Caco-2 (cell line): Measurements from ENCODE around the gene MAD1L1. TPM values are rescaled to one million over a fixed set of nuclear protein-coding genes. Genes with fewer than 3 reads are reported as not detected.

ENCODE experiments used
- BruUV-seq: library from RNA; stranded (reverse); fragments of 400-500 nt; replicated peaks from 2 replicates; lab custom pipeline; 2021; lab: Mats Ljungman, UMichigan
- CTCF ChIA-PET: fragments of 300-600 bp; sonication (Branson Sonifier 250); formaldehyde crosslinking; loops from one replicate; lab custom pipeline; 2022; ENCODE audit warnings: antibody characterized with exemption; lab: Charles Lee
- POLR2A ChIA-PET: fragments of 300-600 bp; sonication (Branson Sonifier 250); formaldehyde crosslinking; loops from one replicate; lab custom pipeline; 2022; ENCODE audit warnings: antibody characterized with exemption; lab: Charles Lee
- DNase-seq, 2 experiments: peaks; one replicate each; pipeline versions ENCODE4 v3.0.0 to v3.0.0-alpha.2; 2020 to 2022
- H3K27me3 ChIP-seq: replicated peaks from 2 replicates; pipeline ENCODE4 v1.6.0; 2011; ENCODE audit warnings: low read length; ENCODE audit not compliant: control insufficient read depth, insufficient read depth
- H3K36me3 ChIP-seq: 2 replicates; pipeline ENCODE4 v1.5.1; 2011; ENCODE audit warnings: low read length; ENCODE audit not compliant: control insufficient read depth, insufficient read depth
- H3K4me1 ChIP-seq: fragments of 250-450 bp; sonication (Bioruptor Pico); 2 replicates; pipeline ENCODE4 v1.5.1; 2020; ENCODE audit warnings: mild to moderate bottlenecking
- H3K4me3 ChIP-seq: 2 replicates; pipeline ENCODE4 v1.5.1; 2011; ENCODE audit warnings: low read depth, mild to moderate bottlenecking, control low read depth, low read length
- H3K9me3 ChIP-seq: fragments of 250-450 bp; sonication (Bioruptor Pico); 2 replicates; pipeline ENCODE4 v1.5.1; 2020; ENCODE audit warnings: mild to moderate bottlenecking, moderate library complexity
- H3K27ac Mint-ChIP-seq: one replicate; pipeline ENCODE4 v1.8.0; 2022; ENCODE audit warnings: mixed read lengths; ENCODE audit not compliant: unreplicated experiment
- H3K27me3 Mint-ChIP-seq: one replicate; pipeline ENCODE4 v1.8.0; 2022; ENCODE audit warnings: mixed read lengths; ENCODE audit not compliant: insufficient read depth, unreplicated experiment
- H3K36me3 Mint-ChIP-seq: one replicate; pipeline ENCODE4 v1.8.0; 2022; ENCODE audit warnings: mild to moderate bottlenecking, mixed read lengths; ENCODE audit not compliant: insufficient read depth, unreplicated experiment
- H3K4me1 Mint-ChIP-seq: one replicate; pipeline ENCODE4 v1.8.0; 2022; ENCODE audit warnings: low read depth, mixed read lengths; ENCODE audit not compliant: unreplicated experiment
- H3K4me3 Mint-ChIP-seq: one replicate; pipeline ENCODE4 v1.8.0; 2022; ENCODE audit warnings: mild to moderate bottlenecking, moderate library complexity, mixed read lengths; ENCODE audit not compliant: unreplicated experiment
- H3K9me3 Mint-ChIP-seq: one replicate; pipeline ENCODE4 v1.8.0; 2022; ENCODE audit warnings: mixed read lengths; ENCODE audit not compliant: unreplicated experiment
- CTCF ChIP-seq, 2 experiments: fragments of 200-600 bp in 1 of 2; IDR thresholded peaks; 1 replicate in 1 of 2; 2 replicates in 1 of 2; pipeline versions ENCODE4 v1.5.1 to v1.8.0; 2011 to 2022; ENCODE audit warnings: antibody characterized with exemption in 1 of 2, control low read depth in 1 of 2, inconsistent platforms in 1 of 2, low read depth in 1 of 2, low read length in 1 of 2, mild to moderate bottlenecking in 1 of 2, moderate library complexity in 1 of 2; ENCODE audit not compliant: insufficient read depth in 1 of 2, severe bottlenecking in 1 of 2, unreplicated experiment in 1 of 2
- intact Hi-C: fragments of 100-400 bp; cut with micrococcal nuclease; formaldehyde crosslinking; loops from one replicate; pipeline ENCODE4 v1.10.0; 2022; ENCODE audit not compliant: unreplicated experiment
- total RNA-seq: library from RNA; stranded (reverse); gene quantifications from 2 replicates; pipeline ENCODE4 v1.2.3, GENCODE V29; 2022

Gene MAD1L1
- total RNA-seq, 1 experiment from 2014 or later, result 58.6 TPM

- intact Hi-C loops, result no loop called here
- ChIA-PET CTCF (interaction anchor here (0.5 kb wide), 1 partner anchor 199 kb away, joined by 4 read pairs; no protein-coding TSS in a partner anchor), POLR2A (no interaction called here)
- Mint-ChIP-seq H3K4me1 (no peaks in the 10 kb centered on the region), H3K27ac (no peak overlapping the region), H3K27me3 (no peaks in the 10 kb centered on the region), H3K9me3 (no peaks in the 10 kb centered on the region), H3K4me3 (no peak overlapping the region), H3K36me3 (peaks cover 40% of the 10 kb centered on the region)
- Histone ChIP-seq H3K9me3 (no peaks in the 10 kb centered on the region), H3K27me3 (no peaks in the 10 kb centered on the region), H3K4me1 (peaks cover 16% of the 10 kb centered on the region), H3K36me3 (peaks cover 2% of the 10 kb centered on the region; the same call in 1 of the 2 replicates), H3K4me3 (no peak overlapping the region)
- BruUV-seq, result no TSS peak
- no peak for DNase-seq
- no peak for TF ChIP-seq CTCF (IDR thresholded peaks at IDR 0.05; ENCODE audit: insufficient read depth in 1 of 2, low read depth in 1 of 2, low read length in 1 of 2, severe bottlenecking in 1 of 2, unreplicated experiment in 1 of 2)
Observed at GRCh38 chr7:2109936-2110609, 122.7 kb downstream of the MAD1L1 start.

- CTCF ChIA-PET, result no interaction called here
- H3K27me3 ChIP-seq, result no peaks in the 10 kb centered on the region
- H3K4me1 Mint-ChIP-seq, result no peaks in the 10 kb centered on the region
- H3K4me1 ChIP-seq, result peaks cover 16% of the 10 kb centered on the region
- H3K4me3 ChIP-seq, result no peak overlapping the region
- DNase-seq, result no peak
- BruUV-seq, result no TSS peak
- H3K36me3 Mint-ChIP-seq, result peaks cover 39% of the 10 kb centered on the region
- no peak overlapping the region for H3K4me3 Mint-ChIP-seq
- POLR2A ChIA-PET, result no interaction called here
- peaks cover 2% of the 10 kb centered on the region; the same call in 1 of the 2 replicates for H3K36me3 ChIP-seq
- intact Hi-C loops, result no loop called here
- no peaks in the 10 kb centered on the region for H3K27me3 Mint-ChIP-seq
- no peak for TF ChIP-seq CTCF (IDR thresholded peaks at IDR 0.05; ENCODE audit: insufficient read depth in 1 of 2, low read depth in 1 of 2, low read length in 1 of 2, severe bottlenecking in 1 of 2, unreplicated experiment in 1 of 2)
- H3K9me3 ChIP-seq, result no peaks in the 10 kb centered on the region
- H3K9me3 Mint-ChIP-seq, result no peaks in the 10 kb centered on the region
- no peak overlapping the region for H3K27ac Mint-ChIP-seq
Observed at GRCh38 chr7:2109251-2109872, 123.4 kb downstream of the MAD1L1 start.

GRCh38 chr7:2108501-2109250 is 124.1 kb downstream of the MAD1L1 start:
- H3K4me3 ChIP-seq, result no peak overlapping the region
- no peak for TF ChIP-seq CTCF (IDR thresholded peaks at IDR 0.05; ENCODE audit: insufficient read depth in 1 of 2, low read depth in 1 of 2, low read length in 1 of 2, severe bottlenecking in 1 of 2, unreplicated experiment in 1 of 2)
- no peak overlapping the region for H3K27ac Mint-ChIP-seq
- no peaks in the 10 kb centered on the region for H3K27me3 Mint-ChIP-seq
- intact Hi-C loops, result no loop called here
- BruUV-seq, result no TSS peak
- H3K9me3 ChIP-seq, result no peaks in the 10 kb centered on the region
- no peaks in the 10 kb centered on the region for H3K27me3 ChIP-seq
- POLR2A ChIA-PET, result no interaction called here
- H3K4me1 Mint-ChIP-seq, result no peaks in the 10 kb centered on the region
- H3K9me3 Mint-ChIP-seq, result no peaks in the 10 kb centered on the region
- no peak for DNase-seq
- no peak overlapping the region for H3K4me3 Mint-ChIP-seq
- peaks cover 45% of the 10 kb centered on the region for H3K36me3 Mint-ChIP-seq
- H3K36me3 ChIP-seq, result peaks cover 2% of the 10 kb centered on the region; the same call in 1 of the 2 replicates
- CTCF ChIA-PET, result no interaction called here
- peaks cover 16% of the 10 kb centered on the region for H3K4me1 ChIP-seq
